GM10248 (cell line): Measurements from ENCODE around the gene FNDC3B.

ENCODE experiments used
- CTCF ChIA-PET: fragments of 300-600 bp; sonication (Branson Sonifier 250); formaldehyde crosslinking; extraction: SDS; loops from one replicate; lab custom pipeline; 2021; ENCODE audit warnings: antibody characterized with exemption; lab: Yijun Ruan, JAX
- POLR2A ChIA-PET: fragments of 350-650 bp; sonication (Branson Sonifier 250); formaldehyde crosslinking; extraction: SDS; loops from one replicate; lab custom pipeline; 2020; ENCODE audit warnings: antibody characterized with exemption; lab: Yijun Ruan, JAX
- DNase-seq: peaks from one replicate; pipeline ENCODE4 v3.0.0; 2012; ENCODE audit errors: extremely low spot score
- TF ChIP-seq, protein P1 (sequence below): IDR thresholded peaks from 2 replicates; pipeline ENCODE4 v1.5.1; 2012; ENCODE audit warnings: mild to moderate bottlenecking, low read depth; ENCODE audit errors: extremely low read depth, missing control alignments, control extremely low read depth

The FNDC3B gene

DNA sequence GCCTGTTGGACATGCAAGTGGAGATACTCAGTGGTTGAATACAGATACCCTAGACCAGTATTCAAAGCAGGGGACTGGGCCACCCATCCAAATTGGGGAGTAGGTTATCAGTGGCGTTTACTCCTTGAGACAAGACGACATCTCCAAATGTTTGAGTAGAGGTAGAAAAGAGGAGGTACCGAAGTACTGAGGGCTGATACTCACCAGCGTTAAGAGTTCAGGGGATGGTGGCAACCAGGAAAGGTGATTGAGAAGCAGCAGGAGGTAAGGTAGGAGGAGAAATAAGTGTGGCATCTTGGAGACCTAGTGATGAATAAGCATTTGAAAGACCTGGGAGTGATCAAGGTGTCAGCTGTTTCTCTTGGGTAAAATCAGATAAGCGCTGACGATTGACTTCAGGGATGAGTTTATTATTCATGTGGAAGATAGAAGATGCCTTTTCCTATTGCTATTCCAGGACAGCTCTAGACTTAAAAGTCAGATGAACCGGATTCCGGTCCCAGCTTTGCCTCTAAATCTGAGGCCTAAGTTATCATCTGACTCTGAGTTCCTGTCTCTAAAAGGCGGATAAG lies 312.6 kb downstream of the FNDC3B start:
- no peak for DNase-seq

DNA sequence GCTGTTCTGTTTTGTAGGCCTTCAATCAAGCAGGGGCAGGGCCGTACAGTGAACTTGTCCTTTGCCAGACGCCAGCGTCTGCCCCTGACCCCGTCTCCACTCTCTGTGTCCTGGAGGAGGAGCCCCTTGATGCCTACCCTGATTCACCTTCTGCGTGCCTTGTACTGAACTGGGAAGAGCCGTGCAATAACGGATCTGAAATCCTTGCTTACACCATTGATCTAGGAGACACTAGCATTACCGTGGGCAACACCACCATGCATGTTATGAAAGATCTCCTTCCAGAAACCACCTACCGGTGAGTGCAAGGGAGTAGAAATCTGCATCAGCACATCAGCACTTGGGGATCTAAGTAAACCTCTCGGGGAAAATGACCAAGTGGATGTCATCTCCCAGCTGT lies 313.4 kb downstream of the FNDC3B start:
- CTCF ChIA-PET, result interaction anchor here (2.2 to 5.8 kb wide), 2 partner anchors 12 to 20 kb away, joined by 11 to 41 read pairs; no protein-coding TSS in a partner anchor
- TF ChIP-seq, protein P1, sequence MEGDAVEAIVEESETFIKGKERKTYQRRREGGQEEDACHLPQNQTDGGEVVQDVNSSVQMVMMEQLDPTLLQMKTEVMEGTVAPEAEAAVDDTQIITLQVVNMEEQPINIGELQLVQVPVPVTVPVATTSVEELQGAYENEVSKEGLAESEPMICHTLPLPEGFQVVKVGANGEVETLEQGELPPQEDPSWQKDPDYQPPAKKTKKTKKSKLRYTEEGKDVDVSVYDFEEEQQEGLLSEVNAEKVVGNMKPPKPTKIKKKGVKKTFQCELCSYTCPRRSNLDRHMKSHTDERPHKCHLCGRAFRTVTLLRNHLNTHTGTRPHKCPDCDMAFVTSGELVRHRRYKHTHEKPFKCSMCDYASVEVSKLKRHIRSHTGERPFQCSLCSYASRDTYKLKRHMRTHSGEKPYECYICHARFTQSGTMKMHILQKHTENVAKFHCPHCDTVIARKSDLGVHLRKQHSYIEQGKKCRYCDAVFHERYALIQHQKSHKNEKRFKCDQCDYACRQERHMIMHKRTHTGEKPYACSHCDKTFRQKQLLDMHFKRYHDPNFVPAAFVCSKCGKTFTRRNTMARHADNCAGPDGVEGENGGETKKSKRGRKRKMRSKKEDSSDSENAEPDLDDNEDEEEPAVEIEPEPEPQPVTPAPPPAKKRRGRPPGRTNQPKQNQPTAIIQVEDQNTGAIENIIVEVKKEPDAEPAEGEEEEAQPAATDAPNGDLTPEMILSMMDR, result no peak
- POLR2A ChIA-PET, result no interaction called here
- DNase-seq, result no peak

More for the DNA sequence above, 312.6 kb downstream of the FNDC3B start:
- CTCF ChIA-PET, result interaction anchor here (2.9 to 5.8 kb wide), 2 partner anchors 11 to 20 kb away, joined by 15 to 41 read pairs; no protein-coding TSS in a partner anchor
- POLR2A ChIA-PET, result no interaction called here
- TF ChIP-seq, protein P1, result no peak

- TF ChIP-seq, protein P1, result no peak
- CTCF ChIA-PET, result interaction anchor here (1.9 to 5.8 kb wide), 4 partner anchors 9 to 23 kb away, joined by 7 to 41 read pairs (median 10); no protein-coding TSS in a partner anchor
- no peak for DNase-seq
- POLR2A ChIA-PET, result no interaction called here
Observed at GRCh38 chr3:172354931-172355499, 315.6 kb downstream of the FNDC3B start.

GRCh38 chr3:172355836-172356235 lies 316.5 kb downstream of the FNDC3B start:
- TF ChIP-seq, protein P1, result no peak
- no peak for DNase-seq
- POLR2A ChIA-PET, result no interaction called here

DNA sequence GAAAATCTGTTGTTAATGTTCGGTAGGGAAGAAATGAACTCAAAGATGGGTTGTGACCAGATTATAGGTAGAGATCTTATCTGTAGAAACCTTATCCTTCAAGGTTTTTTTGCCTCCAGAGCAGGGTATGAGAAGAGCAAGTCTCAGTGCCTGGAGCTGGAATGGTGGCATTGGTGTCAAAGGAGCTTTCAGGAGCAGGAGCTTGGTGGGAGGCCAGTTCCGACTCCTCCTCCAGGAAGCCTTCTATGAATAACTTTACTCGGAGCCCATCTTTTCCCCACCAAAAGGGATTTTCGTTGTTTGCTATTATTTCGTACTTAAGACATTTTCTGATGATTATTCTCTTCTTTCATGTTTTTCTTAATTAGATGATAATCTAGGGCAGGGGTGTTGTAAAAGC lies 317.0 kb downstream of the FNDC3B start:
- TF ChIP-seq, protein P1, result no peak
- no peak for DNase-seq
- ChIA-PET CTCF (interaction anchor here (0.9 to 2.0 kb wide), 5 partner anchors 8 to 310 kb away, joined by 3 to 8 read pairs (median 5); no protein-coding TSS in a partner anchor), POLR2A (no interaction called here)

More at GRCh38 chr3:172355836-172356235, 316.5 kb downstream of the FNDC3B start:
- CTCF ChIA-PET, result interaction anchor here (0.9 to 2.0 kb wide), 5 partner anchors 9 to 311 kb away, joined by 3 to 8 read pairs (median 5); no protein-coding TSS in a partner anchor

DNA sequence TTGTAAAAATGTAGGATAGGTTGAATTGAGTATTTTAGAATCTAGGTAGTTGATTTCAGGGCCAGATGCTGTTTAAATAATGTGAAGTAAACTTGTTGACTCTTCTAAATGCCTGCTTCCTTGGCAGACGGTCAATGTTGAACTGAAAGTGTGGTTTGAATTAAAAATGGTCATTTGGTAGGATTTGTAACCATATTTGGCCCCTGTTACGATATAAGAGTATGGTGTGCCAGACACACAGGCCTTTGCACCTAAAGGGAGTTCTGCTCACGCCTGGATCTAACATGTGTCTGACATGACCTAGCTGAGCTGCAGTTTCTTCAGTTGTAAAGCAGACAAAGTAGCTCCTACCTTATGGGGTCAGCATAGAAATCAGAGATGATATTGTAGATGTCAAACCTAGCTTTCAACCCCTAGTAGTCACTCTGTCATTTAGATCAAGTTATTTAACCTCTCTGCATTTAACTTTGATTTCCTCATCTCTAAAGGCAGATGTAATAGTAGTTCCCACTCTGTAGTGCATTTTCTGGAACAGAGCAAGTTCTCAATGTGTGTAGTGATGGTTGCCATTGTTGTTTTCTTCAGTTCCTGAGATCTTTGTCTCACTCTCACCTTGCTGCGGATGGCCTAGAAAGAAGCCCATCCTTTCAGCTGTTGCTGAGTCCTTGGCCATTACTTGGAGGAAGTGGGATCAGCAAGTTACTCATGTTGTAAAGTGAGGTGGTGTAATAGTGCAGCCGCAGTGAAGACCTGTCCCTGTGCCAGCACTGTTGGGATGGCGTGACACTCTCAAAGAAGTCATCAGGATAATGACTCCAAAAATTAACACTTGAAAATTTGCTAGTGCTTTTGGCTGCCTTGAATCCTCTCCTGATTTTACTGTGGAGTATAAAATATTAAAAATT lies 318.7 kb downstream of the FNDC3B start:
- TF ChIP-seq, protein P1, result no peak
- CTCF ChIA-PET, result interaction anchor here (0.8 to 2.0 kb wide), 5 partner anchors 17 to 239 kb away, joined by 3 to 7 read pairs (median 3); no protein-coding TSS in a partner anchor
- DNase-seq, result no peak
- POLR2A ChIA-PET, result no interaction called here
